A549 treated with AZD9567 at 1 μM for 4 hours (cell line): Measurements from ENCODE around the gene SLC43A2. TPM values are rescaled to one million over a fixed set of nuclear protein-coding genes. Genes with fewer than 3 reads are reported as not detected.

ENCODE experiments used
- total RNA-seq: library from RNA; stranded (reverse); fragments of 200-300 nt; extraction: Qiagen RNA extraction; gene quantifications from 5 replicates; pipeline ENCODE4 v1.2.3, GENCODE V29; 2022; ENCODE audit not compliant: insufficient read depth

SLC43A2 gene
- 5.6 to 6.9 TPM (median 5.9 TPM) in 5 replicates for total RNA-seq

GRCh38 chr17:1627982-1628855, at the start of gene SLC43A2:
SLC43A2 (minus strand) TSS chr17:1628834; CDS start chr17:1627874, 960 bp downstream.

GRCh38 chr17:1649844-1650501, 21.3 kb upstream of the SLC43A2 start, which contains the start of gene RILP:
RILP (minus strand) TSS chr17:1649866; CDS start chr17:1649804, 62 bp downstream.

GRCh38 chr17:1645207-1646171, 16.9 kb upstream of the SLC43A2 start, which contains the start of gene SCARF1:
SCARF1 (minus strand) TSS chr17:1645732; CDS start chr17:1645697, 35 bp downstream.

Other genes starting within 250 kb of the SLC43A2 start
- gene YWHAE, start 228.6 kb downstream of the SLC43A2 start, total RNA-seq = 544 to 947 TPM (median 561 TPM) in 5 replicates
- gene CRK, start 172.6 kb downstream of the SLC43A2 start, total RNA-seq = 82.1 to 116 TPM (median 90.8 TPM) in 5 replicates
- 119 to 134 TPM (median 129 TPM) in 5 replicates for gene MYO1C, start 136.1 kb downstream of the SLC43A2 start, total RNA-seq
- 25.9 to 27.8 TPM (median 26.0 TPM) in 5 replicates for gene INPP5K, start 112.2 kb downstream of the SLC43A2 start, total RNA-seq
- gene PITPNA, start 66.0 kb downstream of the SLC43A2 start, total RNA-seq = 63.1 to 72.5 TPM (median 64.8 TPM) in 5 replicates
- gene SCARF1, start 16.9 kb upstream of the SLC43A2 start, total RNA-seq = 0.23 to 0.43 TPM (median 0.36 TPM) in 4 of 5 replicates, not detected in the other
- gene RILP, start 21.0 kb upstream of the SLC43A2 start, total RNA-seq = 10.3 to 18.3 TPM (median 15.5 TPM) in 5 replicates
- 230 to 315 TPM (median 250 TPM) in 5 replicates for gene PRPF8, start 56.0 kb upstream of the SLC43A2 start, total RNA-seq
- gene TLCD2, start 81.5 kb upstream of the SLC43A2 start, total RNA-seq = 1.4 to 1.8 TPM (median 1.5 TPM) in 5 replicates
- gene WDR81, start 95.9 kb upstream of the SLC43A2 start, total RNA-seq = 20.3 to 33.4 TPM (median 28.7 TPM) in 5 replicates
- 1.8 to 2.5 TPM (median 2.0 TPM) in 5 replicates for gene SERPINF2, start 114.0 kb upstream of the SLC43A2 start, total RNA-seq
- 1.4 to 8.1 TPM (median 1.9 TPM) in 5 replicates for gene SERPINF1, start 133.2 kb upstream of the SLC43A2 start, total RNA-seq
- 7.6 to 10.7 TPM (median 9.8 TPM) in 5 replicates for gene SMYD4, start 201.1 kb upstream of the SLC43A2 start, total RNA-seq
- 71.8 to 79.4 TPM (median 75.2 TPM) in 5 replicates for gene RPA1, start 201.2 kb upstream of the SLC43A2 start, total RNA-seq